GM12878 (cell line): ENCODE measurements around the gene NRBF2. TPM values are rescaled to one million over a fixed set of nuclear protein-coding genes. Genes with fewer than 3 reads are reported as not detected.

Experiments
- ATAC-seq: fragments of 200-7000 bp; cut with Tn5 transposase; 3 replicates; pipeline ENCODE4 v1.9.1; 2020; ENCODE audit warnings: mild to moderate bottlenecking, moderate library complexity
- BruUV-seq: library from RNA; stranded (reverse); fragments of 400-500 nt; replicated peaks from 2 replicates; lab custom pipeline; 2021; lab: Mats Ljungman, UMichigan
- CTCF ChIA-PET: fragments of 300-600 bp; sonication (Branson Sonifier 250); formaldehyde crosslinking; extraction: SDS; loops from one replicate; lab custom pipeline; 2021; ENCODE audit warnings: inconsistent platforms; lab: Yijun Ruan, JAX
- POLR2A ChIA-PET: fragments of 350-600 bp; formaldehyde crosslinking; extraction: SDS; loops from one replicate; lab custom pipeline; 2021; ENCODE audit warnings: inconsistent platforms; lab: Charles Lee
- RAD21 ChIA-PET: fragments of 300-600 bp; sonication (Branson Sonifier 250); formaldehyde crosslinking; loops from one replicate; lab custom pipeline; 2023; ENCODE audit warnings: antibody characterized with exemption; ENCODE audit not compliant: unreplicated experiment; lab: Charles Lee
- SMC1A ChIA-PET: fragments of 300-600 bp; sonication (Branson Sonifier 250); formaldehyde crosslinking; loops from one replicate; lab custom pipeline; 2023; ENCODE audit not compliant: unreplicated experiment, uncharacterized antibody; lab: Charles Lee
- DNase-seq: peaks from one replicate; pipeline ENCODE4 v3.0.0-alpha.2; 2011; ENCODE audit warnings: low read depth, low spot score
- FAIRE-seq: peaks from 3 replicates; lab custom pipeline; 2011; peaks lifted over from hg19 to GRCh38; lab: Jason Lieb, UNC
- H2AFZ ChIP-seq: 2 replicates; pipeline ENCODE4 v1.6.0; 2011; ENCODE audit warnings: low read depth, low read length, control low read depth; ENCODE audit not compliant: control insufficient read depth
- H3K27ac ChIP-seq: 2 replicates; pipeline ENCODE4 v1.5.1; 2011; ENCODE audit warnings: control low read depth; ENCODE audit not compliant: control insufficient read depth, insufficient read depth
- H3K27me3 ChIP-seq, 2 experiments: replicated peaks in 1 of 2; 2 replicates each; pipeline versions ENCODE4 v1.6.0 to v1.6.1; 2011; ENCODE audit warnings: low read length in 1 of 2; ENCODE audit not compliant: control insufficient read depth in 2 of 2, insufficient read depth in 2 of 2
- H3K36me3 ChIP-seq, 2 experiments: 2 replicates each; pipeline ENCODE4 v1.5.1; 2011; ENCODE audit warnings: low read length in 1 of 2; ENCODE audit not compliant: control insufficient read depth in 2 of 2, insufficient read depth in 2 of 2
- H3K4me1 ChIP-seq: 2 replicates; pipeline ENCODE4 v1.6.1; 2011; ENCODE audit warnings: mild to moderate bottlenecking, low read length, moderate library complexity, mixed read lengths; ENCODE audit not compliant: control insufficient read depth, insufficient read depth
- H3K4me2 ChIP-seq: 2 replicates; pipeline ENCODE4 v1.6.0; 2011; ENCODE audit warnings: control low read depth; ENCODE audit not compliant: control insufficient read depth, insufficient read depth
- H3K4me3 ChIP-seq: fragments of 200-600 bp; sonication (generic); 2 replicates; pipeline ENCODE4 v1.5.1; 2016
- H3K79me2 ChIP-seq: 2 replicates; pipeline ENCODE4 v1.6.0; 2011; ENCODE audit warnings: low read length; ENCODE audit not compliant: control insufficient read depth, insufficient read depth
- H3K9ac ChIP-seq: 2 replicates; pipeline ENCODE4 v1.8.0; 2011; ENCODE audit warnings: low read length, control low read depth, mixed read lengths; ENCODE audit not compliant: control insufficient read depth, insufficient read depth
- H3K9me3 ChIP-seq: replicated peaks from 3 replicates; pipeline ENCODE4 v1.5.1; 2011; ENCODE audit warnings: mild to moderate bottlenecking, low read length; ENCODE audit not compliant: control insufficient read depth, insufficient read depth
- H4K20me1 ChIP-seq: 2 replicates; pipeline ENCODE4 v1.6.0; 2011; ENCODE audit not compliant: control insufficient read depth, insufficient read depth
- CBX3 ChIP-seq: fragments of 200-600 bp; sonication (generic); IDR thresholded peaks from 2 replicates; pipeline ENCODE4 v1.6.1; 2016; ENCODE audit warnings: low read depth, borderline replicate concordance
- CHD2 ChIP-seq: IDR thresholded peaks from 2 replicates; pipeline ENCODE4 v1.6.1; 2011; ENCODE audit warnings: low read depth, low read length, improper control_type of control experiment, borderline replicate concordance
- CREM ChIP-seq: IDR thresholded peaks from 2 replicates; pipeline ENCODE4 v1.6.1; 2014; ENCODE audit warnings: antibody characterized with exemption, low read depth
- IRF3 ChIP-seq: fragments of 450-650 bp; IDR thresholded peaks from 2 replicates; pipeline ENCODE4 v1.6.1; 2014; ENCODE audit warnings: mild to moderate bottlenecking
- LARP7 ChIP-seq: fragments of 450-650 bp; IDR thresholded peaks from 2 replicates; pipeline ENCODE4 v1.6.1; 2017; ENCODE audit warnings: mild to moderate bottlenecking
- MEF2B ChIP-seq: fragments of 450-650 bp; IDR thresholded peaks from 2 replicates; pipeline ENCODE4 v1.6.1; 2018; ENCODE audit warnings: mild to moderate bottlenecking, moderate library complexity; ENCODE audit not compliant: partially characterized antibody, poor library complexity, severe bottlenecking
- NKRF ChIP-seq: fragments of 450-650 bp; conservative IDR thresholded peaks from 2 replicates; pipeline ENCODE4 v1.6.1; 2017; ENCODE audit warnings: mild to moderate bottlenecking, moderate library complexity
- ZBTB40 ChIP-seq: fragments of 450-650 bp; IDR thresholded peaks from 2 replicates; pipeline ENCODE4 v1.6.1; 2016; ENCODE audit warnings: mild to moderate bottlenecking, moderate library complexity, borderline replicate concordance
- ZZZ3 ChIP-seq: IDR thresholded peaks from 2 replicates; pipeline ENCODE4 v1.6.1; 2011; ENCODE audit warnings: low read depth; ENCODE audit not compliant: control insufficient read depth, insufficient read length
- WGBS: methylation state at CpG from one replicate; pipeline ENCODE4 v1.1.6; 2016; ENCODE audit warnings: low lambda C conversion rate; ENCODE audit not compliant: insufficient replicate concordance, insufficient coverage; ENCODE audit errors: missing lambda C conversion rate; 5-methylcytosine and 5-hydroxymethylcytosine counted together
- in situ Hi-C: fragments of 300-500 bp; cut with MboI; formaldehyde crosslinking; loops from 9 replicates; pipeline ENCODE4 v1.14.3; 2018; ENCODE audit warnings: mixed read lengths
- intact Hi-C: fragments of 100-400 bp; cut with micrococcal nuclease; formaldehyde crosslinking; loops from one replicate; pipeline ENCODE4 v1.14.2; 2022; ENCODE audit not compliant: unreplicated experiment
- polyA plus RNA-seq, 11 experiments: library from polyadenylated mRNA; depleted of rRNA in 4 of 11; unstranded in 6 of 11; stranded (reverse) in 5 of 11; fragments of >200 nt; fragmentation: Nextera tagmentation in 4 of 11; fragmentation: Illumina TruSeq in 1 of 11; extraction: Ambion mirVana in 4 of 11; extraction: Trizol in 1 of 11; gene quantifications; 1 replicate in 1 of 11; 2 replicates in 10 of 11; pipeline versions ENCODE4 v1.2.1 to v1.2.3, GENCODE V29; 2011 to 2016; ENCODE audit warnings: inconsistent platforms in 2 of 11, missing spikeins in 2 of 11, low read depth in 1 of 11
- total RNA-seq, 4 experiments: library from RNA; depleted of rRNA in 3 of 4; stranded (reverse); fragments of >200 nt in 3 of 4; fragmentation: Illumina TruSeq in 1 of 4; extraction: Trizol in 1 of 4; gene quantifications; 2 replicates each; pipeline versions ENCODE4 v1.2.1 to v1.2.3, GENCODE V29; 2013 to 2021

The NRBF2 gene
- total and polyA plus RNA-seq, 10 of the 15 experiments (the other 5 are each of a cell fraction or from before 2014, with no cell fraction given) = 17.8 to 39.8 (median 27.7) TPM

GRCh38 chr10:63168821-63169462 lies 35.8 kb downstream of the NRBF2 start:
- Histone ChIP-seq H3K4me1 (peaks cover 11% of the 10 kb centered on the region), H3K36me3 (peaks cover 1 to 29% of the 10 kb centered on the region in 2 experiments), H3K9me3 (no peaks in the 10 kb centered on the region), H3K4me3 (no peak overlapping the region), H3K4me2 (no peak overlapping the region), H4K20me1 (no peaks in the 10 kb centered on the region), H2AFZ (no peak overlapping the region), H3K27me3 (no peaks in the 10 kb centered on the region), H3K9ac (no peak overlapping the region), H3K27ac (no peak overlapping the region), H3K79me2 (no peaks in the 10 kb centered on the region; the same call in 1 of the 2 replicates)
- TF ChIP-seq NKRF = no peak
- no peak for TF ChIP-seq IRF3
- TF ChIP-seq CHD2 = no peak
- TF ChIP-seq CREM = no peak
- no peak for TF ChIP-seq CBX3
- no peak for TF ChIP-seq MEF2B
- TF ChIP-seq ZZZ3 = no peak
- no peak for TF ChIP-seq ZBTB40
- TF ChIP-seq LARP7 = no peak
- in situ Hi-C loops (no loop called here), intact Hi-C loops (no loop called here)
- ChIA-PET POLR2A (interaction anchor here (0.7 kb wide), 1 partner anchor 27 kb away, joined by 3 read pairs; no protein-coding TSS in a partner anchor), CTCF (interaction anchor here (1.3 to 17.6 kb wide), 8 partner anchors 12 to 651 kb away, joined by 3 to 521 read pairs (median 22); no protein-coding TSS in a partner anchor), SMC1A (interaction anchor here (1.0 to 7.5 kb wide), 13 partner anchors 12 to 557 kb away, joined by 3 to 264 read pairs (median 14); no protein-coding TSS in a partner anchor), RAD21 (interaction anchor here (1.5 to 10.2 kb wide), 5 partner anchors 12 to 551 kb away, joined by 4 to 241 read pairs (median 33); no protein-coding TSS in a partner anchor)
- no peak for FAIRE-seq
- ATAC-seq = no peak
- BruUV-seq = no TSS peak
- DNase-seq = no peak
- 95% methylated on average over 2 of the region's 2 CpGs for WGBS
